Uterus (tissue), 4 donors: ENCODE data around the gene NAV1. TPM values are rescaled to one million over a fixed set of nuclear protein-coding genes. Genes with fewer than 3 reads are reported as not detected.
"Not testable (repeated sequence)": the region's sequence is repeated elsewhere in the genome, so short reads cannot be mapped to it uniquely, and the experiment has no call there.

Experiments
- DNase-seq, 2 donors: peaks; one replicate each; pipeline ENCODE4 v3.0.0-alpha.2; 2019 to 2020
- H3K27ac ChIP-seq, 2 donors: fragments of 200-600 bp; sonication (generic); 1 replicate in 1 of 2; 2 replicates in 1 of 2; pipeline ENCODE4 v1.5.1; 2016 to 2018
- H3K27me3 ChIP-seq, 2 donors: fragments of 200-600 bp; sonication (generic); one replicate each; pipeline ENCODE4 v1.5.1; 2018 to 2019; ENCODE audit warnings: control low read depth in 1 of 2
- H3K36me3 ChIP-seq, 2 donors: fragments of 200-600 bp; sonication (generic); one replicate each; pipeline ENCODE4 v1.5.1; 2019; ENCODE audit warnings: control low read depth in 1 of 2
- H3K4me1 ChIP-seq, 2 donors: fragments of 200-600 bp; sonication (generic); one replicate each; pipeline ENCODE4 v1.5.1; 2018 to 2019; ENCODE audit warnings: control low read depth in 1 of 2
- H3K4me3 ChIP-seq, 2 donors: fragments of 200-600 bp; sonication (generic); 1 replicate in 1 of 2; 2 replicates in 1 of 2; pipeline ENCODE4 v1.5.1; 2018 to 2019; ENCODE audit warnings: mild to moderate bottlenecking in 1 of 2
- H3K9me3 ChIP-seq, 2 donors: fragments of 200-600 bp; sonication (generic); one replicate each; pipeline ENCODE4 v1.5.1; 2019; ENCODE audit warnings: control low read depth in 1 of 2
- POLR2A ChIP-seq, 2 donors: fragments of 450-650 bp; IDR thresholded peaks; one replicate each; pipeline ENCODE4 v1.6.1; 2016; ENCODE audit warnings: antibody characterized with exemption in 2 of 2, mild to moderate bottlenecking in 1 of 2, moderate library complexity in 1 of 2
- intact Hi-C: fragments of 100-400 bp; cut with DNase I; formaldehyde crosslinking; loops from one replicate; pipeline ENCODE4 v1.15.1; 2023; ENCODE audit warnings: low total_unique reads
- total RNA-seq, 4 donors: library from RNA; depleted of rRNA in 3 of 4; stranded (reverse); fragments of >200 nt in 3 of 4; gene quantifications; one replicate each; pipeline versions ENCODE4 v1.1.0 to v1.2.4, GENCODE V29; 2014 to 2023
- TF ChIP-seq, protein P1 (sequence below), 4 experiments: fragments of 200-600 bp in 2 of 4; fragments of 450-650 bp in 2 of 4; sonication (generic) in 2 of 4; IDR thresholded peaks; one replicate each; pipeline ENCODE4 v1.5.1; 2016 to 2019; ENCODE audit warnings: antibody characterized with exemption in 4 of 4, mild to moderate bottlenecking in 2 of 4, moderate library complexity in 1 of 4
- donor health status: DM: yes; HTN: yes; CAD: no.

The NAV1 gene
- total RNA-seq, 4 donors from 2014 or later: 25.1 to 86.1 (median 58.5) TPM

DNA sequence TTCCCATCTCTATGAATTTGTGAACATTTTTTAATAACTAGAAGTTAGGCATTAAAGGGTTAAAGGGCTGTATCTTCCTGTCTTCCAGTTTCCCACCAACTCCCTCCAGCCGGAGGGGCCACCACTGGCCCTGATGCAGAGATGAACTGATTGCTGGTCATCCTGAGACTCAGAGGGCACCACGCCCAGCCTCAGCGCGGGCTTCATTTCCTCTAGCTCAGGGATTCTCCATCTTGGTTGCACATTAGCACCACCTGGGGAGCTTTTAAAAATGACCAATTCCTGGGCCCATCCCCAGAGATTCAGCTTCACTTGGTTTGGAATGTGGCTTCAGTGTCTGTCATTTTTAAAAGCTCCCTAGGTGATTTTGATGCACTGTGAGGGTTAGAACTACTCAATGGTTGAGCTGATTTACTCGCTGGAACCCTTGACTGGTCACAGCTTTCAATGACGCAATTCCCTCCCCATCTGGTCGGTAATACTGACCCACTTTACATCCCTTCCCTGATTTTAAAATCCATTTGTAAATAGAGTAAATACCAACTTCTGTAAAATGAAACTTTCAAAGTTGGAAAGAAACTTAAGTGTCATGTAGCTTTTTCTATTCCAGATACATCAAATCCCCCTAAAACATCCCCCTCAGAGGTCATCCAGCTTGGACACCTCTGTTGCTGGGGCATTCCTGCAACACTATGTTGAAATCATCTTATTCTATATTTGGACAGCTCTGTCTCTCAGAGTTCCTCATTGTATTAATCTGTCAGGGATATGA is 5.1 kb downstream of the NAV1 start:
- Histone ChIP-seq H3K4me1 (no peaks in the 10 kb centered on the region), H3K9me3 (no peaks in the 10 kb centered on the region), H3K36me3 (no peaks in the 10 kb centered on the region), H3K27ac (no peak overlapping the region), H3K4me3 (no peak overlapping the region), H3K27me3 (no peaks in the 10 kb centered on the region)
- TF ChIP-seq, protein P1, sequence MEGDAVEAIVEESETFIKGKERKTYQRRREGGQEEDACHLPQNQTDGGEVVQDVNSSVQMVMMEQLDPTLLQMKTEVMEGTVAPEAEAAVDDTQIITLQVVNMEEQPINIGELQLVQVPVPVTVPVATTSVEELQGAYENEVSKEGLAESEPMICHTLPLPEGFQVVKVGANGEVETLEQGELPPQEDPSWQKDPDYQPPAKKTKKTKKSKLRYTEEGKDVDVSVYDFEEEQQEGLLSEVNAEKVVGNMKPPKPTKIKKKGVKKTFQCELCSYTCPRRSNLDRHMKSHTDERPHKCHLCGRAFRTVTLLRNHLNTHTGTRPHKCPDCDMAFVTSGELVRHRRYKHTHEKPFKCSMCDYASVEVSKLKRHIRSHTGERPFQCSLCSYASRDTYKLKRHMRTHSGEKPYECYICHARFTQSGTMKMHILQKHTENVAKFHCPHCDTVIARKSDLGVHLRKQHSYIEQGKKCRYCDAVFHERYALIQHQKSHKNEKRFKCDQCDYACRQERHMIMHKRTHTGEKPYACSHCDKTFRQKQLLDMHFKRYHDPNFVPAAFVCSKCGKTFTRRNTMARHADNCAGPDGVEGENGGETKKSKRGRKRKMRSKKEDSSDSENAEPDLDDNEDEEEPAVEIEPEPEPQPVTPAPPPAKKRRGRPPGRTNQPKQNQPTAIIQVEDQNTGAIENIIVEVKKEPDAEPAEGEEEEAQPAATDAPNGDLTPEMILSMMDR (IDR thresholded peaks at IDR 0.05): no peak
- intact Hi-C loops: no loop called here
- no peak for DNase-seq

DNA sequence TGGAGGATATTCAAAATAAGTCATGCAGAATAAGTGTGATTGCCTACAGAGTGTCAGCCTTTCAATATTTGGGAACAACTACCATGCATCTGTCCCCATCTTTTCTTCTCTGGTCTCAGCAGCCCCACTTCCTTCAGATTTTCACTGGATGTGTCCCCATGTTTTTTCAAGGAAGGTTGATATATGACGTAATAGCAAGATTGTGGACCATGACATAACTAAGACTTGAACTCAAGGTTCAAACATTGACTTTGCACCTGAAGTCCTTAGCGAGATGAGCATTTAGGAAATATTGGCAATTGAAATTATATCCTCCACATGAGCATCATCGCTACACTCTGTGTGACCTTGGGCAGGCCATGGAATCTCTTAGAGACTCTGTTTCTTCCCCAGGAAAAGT is 5.8 kb downstream of the NAV1 start:
- intact Hi-C loops: no loop called here

DNA sequence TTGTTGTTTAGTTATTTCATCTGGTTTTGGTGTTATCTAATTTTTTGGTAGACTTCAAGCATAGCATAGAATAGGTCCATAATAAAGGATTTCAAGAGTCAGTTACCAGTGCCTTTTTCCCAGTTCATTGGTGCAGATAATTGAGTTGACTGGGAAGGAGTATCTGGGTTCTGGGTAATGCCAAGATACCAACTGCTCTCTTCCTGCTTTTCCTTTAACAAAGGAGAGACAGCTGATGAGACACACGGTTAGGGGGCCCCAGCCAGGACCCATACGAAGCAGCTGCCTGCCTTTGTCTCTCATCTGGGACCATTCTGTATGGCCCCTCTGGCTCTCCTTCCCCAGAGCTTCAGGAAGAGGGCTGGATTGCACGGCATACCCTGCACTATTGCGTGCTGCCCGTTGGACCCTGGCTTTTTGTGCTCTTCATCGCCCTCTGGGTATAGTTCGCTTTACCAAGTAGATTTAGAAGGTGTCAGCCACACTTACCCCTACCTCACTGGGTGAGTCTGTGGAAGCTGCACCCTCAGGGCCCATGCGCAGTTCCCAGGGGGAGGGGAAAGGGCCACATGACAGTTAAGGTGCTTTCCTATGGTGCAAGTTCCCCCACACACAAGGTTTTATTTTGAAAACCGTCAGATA is 7.0 kb downstream of the NAV1 start:
- intact Hi-C loops: no loop called here
- no peak for DNase-seq
- Histone ChIP-seq H3K4me3 (no peak overlapping the region), H3K36me3 (no peaks in the 10 kb centered on the region), H3K4me1 (no peaks in the 10 kb centered on the region), H3K9me3 (no peaks in the 10 kb centered on the region), H3K27me3 (no peaks in the 10 kb centered on the region), H3K27ac (no peak overlapping the region)
- no peak for TF ChIP-seq POLR2A (IDR thresholded peaks at IDR 0.05)
- TF ChIP-seq, protein P1 (IDR thresholded peaks at IDR 0.05): no peak

More for the DNA sequence above, 5.8 kb downstream of the NAV1 start:
- Histone ChIP-seq H3K27me3 (no peaks in the 10 kb centered on the region), H3K9me3 (no peaks in the 10 kb centered on the region), H3K27ac (no peak overlapping the region), H3K4me1 (no peaks in the 10 kb centered on the region), H3K4me3 (no peak overlapping the region), H3K36me3 (no peaks in the 10 kb centered on the region)
- no peak for TF ChIP-seq POLR2A (IDR thresholded peaks at IDR 0.05)
- TF ChIP-seq, protein P1 (IDR thresholded peaks at IDR 0.05): no peak
- no peak for DNase-seq

DNA sequence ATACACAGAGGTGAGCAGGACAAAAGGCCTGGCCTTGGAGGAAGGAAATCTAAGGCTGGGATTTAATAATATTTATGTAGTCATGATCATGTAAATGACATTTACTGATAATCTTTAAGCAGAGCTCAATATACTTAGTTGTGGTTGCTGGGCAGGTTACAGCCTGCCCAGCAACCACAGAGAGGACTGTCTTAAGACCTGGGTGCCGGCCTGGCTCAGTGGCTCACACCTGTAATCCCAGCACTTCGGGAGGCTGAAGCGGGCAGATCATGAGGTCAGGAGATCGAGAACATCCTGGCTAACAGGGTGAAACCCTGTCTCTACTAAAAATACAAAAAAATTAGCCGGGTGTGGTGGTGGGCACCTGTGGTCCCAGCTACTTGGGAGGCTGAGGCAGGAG is 10.6 kb downstream of the NAV1 start:
- DNase-seq, H3K27me3 ChIP-seq, H3K27ac ChIP-seq, H3K4me1 ChIP-seq, H3K4me3 ChIP-seq, H3K36me3 ChIP-seq, intact Hi-C loops, H3K9me3 ChIP-seq: not testable (repeated sequence)

DNA sequence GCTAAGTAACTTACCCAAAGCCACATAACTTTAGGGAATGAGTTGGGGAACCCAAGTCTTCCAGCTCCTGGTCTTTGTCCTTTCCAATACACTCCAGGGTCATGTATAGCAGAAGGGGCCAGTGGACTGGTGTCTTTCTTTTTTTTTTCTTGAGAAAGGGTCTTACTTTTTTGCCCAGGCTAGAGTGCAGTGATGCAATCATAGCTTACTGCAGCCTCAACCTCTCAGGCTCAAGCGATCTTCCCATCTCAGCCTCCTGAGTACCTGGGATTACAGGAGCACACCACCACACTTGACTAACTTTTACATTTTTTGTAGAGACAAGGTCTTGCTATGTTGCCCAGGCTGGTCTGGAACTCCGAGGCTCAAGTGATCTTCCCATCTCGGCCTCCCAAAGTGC is 12.2 kb downstream of the NAV1 start:
- no peak for DNase-seq
- Histone ChIP-seq H3K27ac (no peak overlapping the region), H3K9me3 (no peaks in the 10 kb centered on the region), H3K27me3 (no peaks in the 10 kb centered on the region), H3K36me3 (no peaks in the 10 kb centered on the region), H3K4me1 (no peaks in the 10 kb centered on the region), H3K4me3 (no peak overlapping the region)
- intact Hi-C loops: loop anchor here (10.0 kb wide), 1 partner anchor 244 kb away; no protein-coding TSS in a partner anchor
- TF ChIP-seq, protein P1 (IDR thresholded peaks at IDR 0.05): no peak
- TF ChIP-seq POLR2A (IDR thresholded peaks at IDR 0.05): no peak
